HepG2 (cell line): ENCODE results near the gene RMI2. TPM values are rescaled to one million over a fixed set of nuclear protein-coding genes. Genes with fewer than 3 reads are reported as not detected.

Experiments
- AKNA ChIP-seq: sonication (generic); formaldehyde crosslinking; IDR thresholded peaks from 2 replicates; pipeline ENCODE4 v1.4.0; 2020; ENCODE audit warnings: missing genetic modification reagents, borderline replicate concordance
- HMG20A ChIP-seq: IDR thresholded peaks from 2 replicates; pipeline ENCODE4 v1.6.1; 2016; ENCODE audit warnings: borderline replicate concordance
- MXD1 ChIP-seq: sonication (generic); formaldehyde crosslinking; IDR thresholded peaks from 2 replicates; pipeline ENCODE4 v1.4.0; 2020; ENCODE audit warnings: mild to moderate bottlenecking, missing genetic modification reagents
- NFAT5 ChIP-seq: sonication (generic); formaldehyde crosslinking; IDR thresholded peaks from 2 replicates; pipeline ENCODE4 v1.4.0; 2020; ENCODE audit warnings: missing genetic modification reagents
- POLR2G ChIP-seq: fragments of 200-400 bp; formaldehyde crosslinking; IDR thresholded peaks from 2 replicates; pipeline ENCODE4 v1.6.1; 2018; ENCODE audit warnings: mild to moderate bottlenecking, low read depth, low read length, moderate library complexity
- SAP130 ChIP-seq: IDR thresholded peaks from 2 replicates; pipeline ENCODE4 v1.6.1; 2016; ENCODE audit warnings: low read depth
- WIZ ChIP-seq: sonication (generic); formaldehyde crosslinking; IDR thresholded peaks from 2 replicates; pipeline ENCODE4 v1.5.1; 2020; ENCODE audit warnings: mild to moderate bottlenecking, missing genetic modification reagents
- ZNF501 ChIP-seq: sonication (generic); formaldehyde crosslinking; IDR thresholded peaks from 2 replicates; pipeline ENCODE4 v1.5.1; 2020; ENCODE audit warnings: mild to moderate bottlenecking, moderate library complexity, missing genetic modification reagents
- ZNF629 ChIP-seq: sonication (generic); formaldehyde crosslinking; conservative IDR thresholded peaks from 2 replicates; pipeline ENCODE4 v1.5.0; 2020; ENCODE audit warnings: missing genetic modification reagents
- ZNF687 ChIP-seq: sonication (generic); formaldehyde crosslinking; IDR thresholded peaks from 2 replicates; pipeline ENCODE4 v1.5.1; 2020; ENCODE audit warnings: mild to moderate bottlenecking, missing genetic modification reagents, moderate library complexity
- ZNF740 ChIP-seq: sonication (generic); formaldehyde crosslinking; IDR thresholded peaks from 2 replicates; pipeline ENCODE4 v1.4.0; 2020; ENCODE audit warnings: missing genetic modification reagents
- polyA plus RNA-seq, 8 experiments: library from polyadenylated mRNA; depleted of rRNA in 3 of 8; stranded (reverse) in 7 of 8; unstranded in 1 of 8; fragments of >200 nt; fragmentation: Illumina TruSeq in 4 of 8; extraction: Trizol in 4 of 8; gene quantifications; 2 replicates each; pipeline versions ENCODE4 v1.2.1 to v1.2.3, GENCODE V29; 2011 to 2016; ENCODE audit warnings: low read depth in 4 of 8, missing spikeins in 1 of 8, mixed read lengths in 1 of 8; ENCODE audit not compliant: insufficient read depth in 1 of 8
- total RNA-seq, 5 experiments: library from RNA; depleted of rRNA; stranded (reverse); fragments of >200 nt; fragmentation: Illumina TruSeq; extraction: Trizol; gene quantifications; 2 replicates each; pipeline ENCODE4 v1.2.3, GENCODE V29; 2016; ENCODE audit warnings: low read depth in 1 of 5

RMI2 gene
- total and polyA plus RNA-seq, 2 of the 13 experiments (the other 11 are each of a cell fraction or from before 2014, with no cell fraction given) = 24.5 to 55.7 TPM

GRCh38 chr16:11297492-11298142, 47.6 kb upstream of the RMI2 start (continued):
- TF ChIP-seq NFAT5 (CRISPR knock-in tag) (peak; percentile 49; the same call in 1 of the 2 replicates), ZNF501 (0 out of 2 replicates have a peak, but pooled peaks have one; percentile 2), WIZ (CRISPR knock-in tag) (peak; percentile 57; the same call in 1 of the 2 replicates), HMG20A (0 out of 2 replicates have a peak, but pooled peaks have one; percentile 32), MXD1 (CRISPR knock-in tag) (0 out of 2 replicates have a peak, but pooled peaks have one; percentile 32), ZNF687 (CRISPR knock-in tag) (peak; percentile 100), ZNF740 (CRISPR knock-in tag) (peak; percentile 68; the same call in 1 of the 2 replicates), POLR2G (peak; percentile 49), SAP130 (CRISPR knock-in tag) (no peak), AKNA (CRISPR knock-in tag) (no peak), ZNF629 (CRISPR knock-in tag) (peak; percentile 93)
